ENCODE data around the gene PDK3.
A peak's percentile ranks its signal among the peaks of the same experiment; 100 is the strongest.

The PDK3 gene

GRCh38 chrX:24464836-24465531 lies at the start of gene PDK3:
PDK3 (plus strand) TSS chrX:24465286; CDS start chrX:24465456, 170 bp downstream.
- DNase-seq, result peak; percentile 89

GRCh38 chrX:24415921-24416320 lies 49.2 kb upstream of the PDK3 start:
- no peak for DNase-seq

GRCh38 chrX:24423960-24424359 lies 41.1 kb upstream of the PDK3 start:
- DNase-seq, result no peak

- no peak for DNase-seq
Observed at GRCh38 chrX:24424948-24425347, 40.1 kb upstream of the PDK3 start.

GRCh38 chrX:24425806-24426205 lies 39.3 kb upstream of the PDK3 start:
- no peak for DNase-seq

GRCh38 chrX:24426340-24426913 lies 38.7 kb upstream of the PDK3 start:
- no peak for DNase-seq

GRCh38 chrX:24426921-24427746 lies 38.0 kb upstream of the PDK3 start:
- DNase-seq, result no peak

GRCh38 chrX:24427747-24428019 lies 37.4 kb upstream of the PDK3 start:
- no peak for DNase-seq

GRCh38 chrX:24428516-24428915 lies 36.6 kb upstream of the PDK3 start:
- DNase-seq, result no peak

- DNase-seq, result no peak
Observed at GRCh38 chrX:24435060-24435459, 30.0 kb upstream of the PDK3 start.

- no peak for DNase-seq
Observed at GRCh38 chrX:24443918-24444317, 21.2 kb upstream of the PDK3 start.

GRCh38 chrX:24444645-24445044 lies 20.4 kb upstream of the PDK3 start:
- DNase-seq, result no peak

GRCh38 chrX:24448762-24449250 lies 16.3 kb upstream of the PDK3 start:
- DNase-seq, result no peak

- DNase-seq, result no peak
Observed at GRCh38 chrX:24463077-24463476, 2.0 kb upstream of the PDK3 start.

- no peak for DNase-seq
Observed at GRCh38 chrX:24464498-24464835, 619 bp upstream of the PDK3 start.

GRCh38 chrX:24465532-24465865 lies 413 bp downstream of the PDK3 start:
- no peak for DNase-seq

- no peak for DNase-seq
Observed at GRCh38 chrX:24466025-24466424, 939 bp downstream of the PDK3 start.

- DNase-seq, result no peak
Observed at GRCh38 chrX:24468245-24468644, 3.2 kb downstream of the PDK3 start.

- no peak for DNase-seq
Observed at GRCh38 chrX:24471808-24472207, 6.7 kb downstream of the PDK3 start.

GRCh38 chrX:24475480-24475879 lies 10.4 kb downstream of the PDK3 start:
- no peak for DNase-seq

GRCh38 chrX:24478509-24478908 lies 13.4 kb downstream of the PDK3 start:
- no peak for DNase-seq

GRCh38 chrX:24479924-24480323 lies 14.8 kb downstream of the PDK3 start:
- DNase-seq, result peak; percentile 63

- DNase-seq, result peak; percentile 45
Observed at GRCh38 chrX:24480400-24480865, 15.3 kb downstream of the PDK3 start.

GRCh38 chrX:24482823-24483415 lies 17.8 kb downstream of the PDK3 start:
- DNase-seq, result no peak

Data from NCI-H2107 (cell line).